Breast epithelium (tissue), 3 donors: ENCODE measurements around the gene CCL17.

Experiments
- CTCF ChIP-seq, 3 donors: fragments of 450-650 bp; IDR thresholded peaks; one replicate each; pipeline ENCODE4 v1.5.1; 2016 to 2017; ENCODE audit warnings: antibody characterized with exemption in 3 of 3, mild to moderate bottlenecking in 3 of 3, moderate library complexity in 3 of 3
- POLR2A ChIP-seq: fragments of 450-650 bp; IDR thresholded peaks from one replicate; pipeline ENCODE4 v1.6.1; 2016; ENCODE audit warnings: antibody characterized with exemption, mild to moderate bottlenecking, moderate library complexity

GRCh38 chr16:57447186-57447962 is 42.8 kb downstream of the CCL17 start, which contains the start of the genes CIAPIN1 and COQ9:
- TF ChIP-seq CTCF (IDR thresholded peaks at IDR 0.05) (no peak), POLR2A (peak; percentile 86)
